Measurements from ENCODE around the gene AP2S1. TPM values are rescaled to one million over a fixed set of nuclear protein-coding genes. Genes with fewer than 3 reads are reported as not detected.
"Not testable (repeated sequence)": the region's sequence is repeated elsewhere in the genome, so short reads cannot be mapped to it uniquely, and the experiment has no call there.

Gene AP2S1
- total RNA-seq (2014; rRNA removed; shearing (Covaris generic)), result 874 and 885 TPM in 2 replicates
- polyA plus RNA-seq (2015; cell fraction: cytosol; rRNA removed), result 467 and 628 TPM in 2 replicates
- 166 TPM in 2 replicates for polyA plus RNA-seq (2015; cell fraction: nucleus; rRNA removed)

- peak; percentile 100 for DNase-seq (ENCODE audit: low read depth)
Observed at GRCh38 chr19:46850228-46851203, at the start of gene AP2S1. AP2S1 (minus strand) TSS chr19:46850846; CDS start chr19:46850766, 80 bp downstream.

DNA sequence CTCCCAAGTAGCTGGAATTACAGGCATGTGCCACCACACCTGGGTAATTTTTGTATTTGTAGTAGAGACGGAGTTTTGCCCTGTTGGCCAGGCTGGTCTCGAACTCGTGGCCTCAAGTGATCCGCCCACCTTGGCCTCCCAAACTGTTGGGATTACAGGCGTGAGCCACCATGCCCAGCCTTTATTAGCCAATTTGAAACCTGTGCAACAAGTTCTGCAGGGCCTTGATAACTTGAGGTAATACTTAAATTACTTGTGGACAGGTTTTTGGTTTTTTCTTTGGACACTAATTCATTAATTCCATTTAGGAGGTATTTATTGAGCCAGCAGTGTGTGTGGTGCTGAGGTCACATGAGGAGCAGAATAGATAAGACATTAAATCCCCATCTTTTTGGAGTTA lies 49.7 kb upstream of the AP2S1 start:
- DNase-seq (ENCODE audit: low read depth), result no peak

GRCh38 chr19:46898731-46899130 lies 48.1 kb upstream of the AP2S1 start:
- no peak for DNase-seq (ENCODE audit: low read depth)

DNA sequence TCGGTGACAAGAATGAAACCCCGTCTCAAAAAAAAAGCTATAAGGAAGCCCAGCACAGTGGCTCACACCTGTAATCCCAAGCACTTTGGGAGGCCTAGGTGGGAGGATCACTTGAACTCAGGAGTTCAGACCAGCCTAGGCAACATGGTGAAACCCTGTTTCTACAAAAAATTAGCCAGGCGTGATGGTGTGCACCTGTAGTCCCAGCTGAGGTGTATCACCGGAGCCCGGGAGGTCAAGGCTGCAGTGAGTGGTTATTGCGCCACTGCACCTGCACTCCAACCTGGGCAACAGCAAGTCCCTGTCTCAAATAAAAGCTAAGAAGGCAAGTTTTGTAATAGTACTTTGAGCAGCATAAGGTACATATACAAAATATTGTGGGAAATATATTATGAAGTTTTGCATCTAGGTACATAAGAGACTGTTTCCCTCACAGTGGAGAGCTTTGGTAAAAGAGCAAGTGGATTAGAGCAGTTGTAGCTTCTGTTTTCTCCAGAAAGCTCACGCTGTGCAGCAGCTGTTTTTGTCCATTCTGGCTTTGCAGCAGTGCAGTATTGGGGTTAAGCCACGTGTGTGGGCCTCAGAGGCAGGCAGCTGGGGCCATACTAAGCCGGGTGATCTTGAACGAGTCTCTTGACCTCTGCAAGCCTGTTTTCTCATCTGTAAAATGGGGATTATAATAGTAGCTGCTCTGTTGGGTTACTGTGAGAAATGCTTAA lies 45.6 kb upstream of the AP2S1 start:
- no peak for DNase-seq (ENCODE audit: low read depth)

- DNase-seq (ENCODE audit: low read depth), result no peak
Observed at GRCh38 chr19:46892252-46893179, 41.9 kb upstream of the AP2S1 start.

DNA sequence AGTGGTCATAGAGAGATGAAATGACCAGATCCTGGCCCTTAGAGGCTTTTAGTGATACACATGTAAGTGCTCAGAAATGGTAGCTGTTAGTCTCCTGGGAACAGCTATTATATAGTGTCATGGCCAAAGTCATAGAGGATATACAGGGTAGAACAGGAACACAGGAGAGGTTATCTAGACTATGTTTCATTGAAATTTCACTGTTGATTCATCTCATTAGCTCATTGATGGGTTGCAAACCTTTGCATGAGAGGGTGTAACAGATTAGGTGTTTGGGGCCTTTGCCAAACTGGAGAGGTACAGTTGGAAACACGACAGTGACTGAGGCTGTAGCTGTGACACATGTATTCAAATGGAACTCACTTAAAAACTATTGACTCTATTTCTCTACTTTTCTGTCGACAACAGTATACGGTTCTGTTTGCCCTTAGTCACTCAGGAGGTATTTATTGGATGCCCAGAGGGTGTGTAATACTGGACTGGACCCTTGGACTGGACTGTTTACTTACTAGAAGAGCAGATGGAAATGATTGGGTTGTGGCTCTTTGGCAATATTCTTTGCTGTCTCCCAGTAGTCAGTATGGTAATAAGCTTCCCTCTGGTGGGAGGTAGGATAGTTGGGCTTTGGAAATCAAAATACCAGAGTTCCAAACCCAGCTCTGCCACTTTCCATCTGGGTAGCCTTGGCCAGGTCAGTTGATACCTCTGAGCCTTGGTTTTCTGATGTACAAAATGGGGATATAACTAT lies 40.0 kb upstream of the AP2S1 start:
- peak; percentile 45 for DNase-seq (ENCODE audit: low read depth)

- DNase-seq (ENCODE audit: low read depth), result no peak
Observed at GRCh38 chr19:46887240-46887782, 36.7 kb upstream of the AP2S1 start.

DNA sequence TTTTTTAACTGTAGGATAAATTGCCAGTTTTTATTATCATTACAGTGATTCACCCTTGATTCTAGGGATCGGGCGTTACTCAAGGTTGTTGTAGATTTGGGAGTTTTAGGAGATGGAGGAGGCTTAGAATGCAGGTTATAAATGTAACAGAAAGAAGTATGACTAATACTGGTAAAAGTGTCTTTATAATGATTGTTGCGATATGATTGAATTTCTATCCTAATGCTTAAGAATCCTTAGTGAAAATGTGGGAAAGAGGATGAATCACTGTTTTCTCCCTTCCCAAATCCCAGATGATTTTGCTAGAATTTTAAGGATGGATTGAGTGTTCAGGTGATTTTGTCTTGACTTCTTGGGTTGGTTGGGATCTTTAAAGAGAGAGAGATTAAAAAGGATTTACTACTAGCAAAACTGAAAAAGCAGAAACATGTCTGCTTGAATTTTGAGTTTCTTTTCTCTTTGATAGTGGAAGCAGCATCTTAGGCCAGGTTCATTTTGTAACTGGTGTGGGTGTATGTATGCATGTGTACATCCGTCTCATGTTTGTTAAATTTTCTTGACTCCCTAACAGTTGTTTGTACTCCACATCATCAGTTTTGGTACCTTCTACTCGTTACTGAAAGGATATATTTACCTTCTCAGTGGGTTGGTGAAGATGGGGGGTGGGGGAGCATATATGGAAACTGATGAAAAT lies 36.0 kb upstream of the AP2S1 start:
- DNase-seq (ENCODE audit: low read depth), result no peak

DNA sequence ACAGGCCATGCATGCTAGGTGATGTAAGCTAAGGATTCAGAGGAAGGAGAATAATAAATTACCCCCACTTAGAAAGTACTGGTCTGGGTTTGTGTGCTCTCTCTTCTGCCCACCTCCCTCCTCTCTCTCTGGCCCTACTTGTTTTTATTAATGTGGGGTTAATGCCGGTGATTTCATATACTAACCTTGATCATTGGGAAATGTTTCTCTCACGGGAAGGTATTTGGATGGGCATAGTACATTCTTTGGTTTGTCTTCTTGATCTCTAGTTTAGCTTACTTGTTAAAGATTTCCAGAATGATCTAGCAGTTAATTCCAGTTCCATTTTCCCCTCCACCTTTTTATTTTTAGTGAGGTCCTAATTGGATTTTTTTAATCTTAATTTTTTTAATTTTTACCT lies 34.8 kb upstream of the AP2S1 start:
- DNase-seq (ENCODE audit: low read depth), result no peak

DNA sequence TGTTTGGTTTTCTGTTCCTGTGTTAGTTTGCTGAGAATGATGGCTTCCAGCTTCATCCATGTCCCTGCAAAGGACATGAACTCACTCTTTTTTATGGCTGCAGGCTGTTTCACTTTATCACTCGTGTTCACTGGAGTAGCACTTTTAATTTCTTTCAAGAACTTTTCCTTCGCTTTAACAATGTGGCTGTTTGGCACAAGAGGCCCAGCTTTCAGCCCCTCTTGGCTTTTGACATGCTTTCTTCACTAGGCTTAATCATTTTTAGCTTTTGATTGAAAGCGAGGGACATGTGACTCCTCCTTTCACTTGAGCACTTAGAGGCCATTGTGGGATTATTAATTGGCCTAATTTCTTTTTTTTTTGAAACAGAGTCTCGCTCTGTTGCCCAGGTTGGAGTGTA lies 32.1 kb upstream of the AP2S1 start:
- not testable (repeated sequence) for DNase-seq (ENCODE audit: low read depth)

DNA sequence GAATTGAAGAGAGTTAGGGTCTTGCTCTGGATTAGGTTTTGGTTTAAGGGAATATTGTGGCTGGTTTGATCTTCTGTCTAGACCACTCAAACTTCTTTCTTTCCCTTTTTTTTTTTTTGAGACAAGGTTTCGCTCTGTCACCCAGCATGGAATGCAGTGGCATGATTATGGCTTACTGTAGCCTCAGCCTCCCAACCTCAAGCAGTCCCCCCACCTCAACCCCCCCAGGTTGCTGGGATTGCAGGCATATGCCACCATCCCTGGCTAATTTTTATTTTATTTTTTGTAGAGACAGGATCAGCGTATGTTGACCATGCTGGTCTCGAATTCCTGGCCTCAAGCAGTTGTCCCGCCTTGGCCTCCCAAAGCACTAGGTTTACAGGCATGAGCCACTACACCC lies 31.4 kb upstream of the AP2S1 start:
- DNase-seq (ENCODE audit: low read depth), result no peak

- DNase-seq (ENCODE audit: low read depth), result no peak
Observed at GRCh38 chr19:46881092-46881491, 30.4 kb upstream of the AP2S1 start.

DNA sequence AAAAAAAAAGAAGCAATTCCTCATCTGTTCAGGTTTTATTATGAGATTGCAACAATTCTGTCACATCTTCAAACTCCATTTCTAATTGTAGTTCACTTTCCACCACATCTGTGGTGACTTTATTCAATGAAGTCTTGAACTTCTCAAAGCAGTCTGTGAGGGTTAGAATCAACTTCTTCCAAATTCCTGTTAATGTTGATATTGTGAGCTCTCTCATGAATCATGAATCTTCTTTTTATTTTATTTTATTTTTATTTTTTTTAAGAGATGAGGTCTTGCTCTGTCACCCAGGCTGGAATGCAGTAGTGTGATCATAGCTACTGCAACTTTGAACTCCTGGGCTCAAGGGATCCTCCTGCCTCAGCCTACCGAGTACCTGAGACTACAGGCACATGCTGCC lies 29.8 kb upstream of the AP2S1 start:
- DNase-seq (ENCODE audit: low read depth), result no peak

DNA sequence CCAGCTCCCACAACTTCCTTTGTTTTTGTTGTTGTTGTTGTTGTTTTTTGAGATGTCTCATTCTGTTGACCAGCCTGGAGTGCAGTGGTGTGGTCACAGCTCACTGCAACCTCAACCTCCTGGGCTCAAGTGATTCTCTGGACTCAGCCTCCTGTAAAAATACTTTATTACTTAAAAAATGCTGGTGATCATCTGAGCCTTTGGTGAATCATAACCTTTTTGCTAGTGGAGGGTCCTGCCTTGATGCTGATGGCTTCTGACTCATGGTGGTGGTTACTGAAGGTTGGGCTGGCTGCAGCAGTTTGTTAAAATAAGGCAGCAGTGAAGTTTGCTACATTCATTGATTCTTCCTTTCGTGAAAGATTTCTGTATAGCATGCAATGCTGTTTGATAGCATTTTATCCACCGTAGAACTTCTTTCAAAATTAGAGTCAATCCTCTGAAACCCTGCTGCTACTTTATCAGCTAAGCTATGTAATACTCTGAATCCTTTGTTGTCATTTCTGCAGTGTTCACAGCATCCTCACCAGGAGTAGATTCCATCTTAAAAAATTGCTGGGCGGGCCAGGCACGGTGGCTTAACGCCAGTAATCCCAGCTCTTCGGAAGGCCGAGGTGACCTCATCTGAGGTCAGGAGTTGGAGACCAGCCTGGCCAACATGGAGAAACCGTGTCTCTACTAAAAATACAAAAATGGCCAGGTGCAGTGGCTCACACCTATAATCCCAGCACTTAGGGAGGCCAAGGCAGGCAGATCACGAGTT lies 28.1 kb upstream of the AP2S1 start:
- DNase-seq (ENCODE audit: low read depth), result peak; percentile 94

DNA sequence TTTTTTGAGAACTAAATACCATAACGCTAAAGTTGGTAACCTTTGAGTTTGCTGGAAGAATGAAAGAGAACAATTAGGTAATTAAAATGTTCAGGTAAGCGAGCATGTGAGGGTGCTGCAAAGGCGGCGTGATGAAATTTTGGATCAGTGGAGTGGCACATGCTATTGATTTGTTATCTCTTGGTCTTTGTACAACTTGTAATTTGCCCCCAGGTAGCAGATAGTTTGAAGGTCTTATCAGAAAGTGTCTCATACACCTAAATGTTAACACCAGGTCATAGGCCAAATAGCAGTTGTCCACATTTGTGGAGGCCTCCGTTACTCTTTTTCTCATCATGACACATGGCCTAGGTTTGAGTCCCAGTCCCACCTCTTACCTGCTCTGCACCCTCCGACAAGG lies 25.0 kb upstream of the AP2S1 start:
- DNase-seq (ENCODE audit: low read depth), result no peak

DNA sequence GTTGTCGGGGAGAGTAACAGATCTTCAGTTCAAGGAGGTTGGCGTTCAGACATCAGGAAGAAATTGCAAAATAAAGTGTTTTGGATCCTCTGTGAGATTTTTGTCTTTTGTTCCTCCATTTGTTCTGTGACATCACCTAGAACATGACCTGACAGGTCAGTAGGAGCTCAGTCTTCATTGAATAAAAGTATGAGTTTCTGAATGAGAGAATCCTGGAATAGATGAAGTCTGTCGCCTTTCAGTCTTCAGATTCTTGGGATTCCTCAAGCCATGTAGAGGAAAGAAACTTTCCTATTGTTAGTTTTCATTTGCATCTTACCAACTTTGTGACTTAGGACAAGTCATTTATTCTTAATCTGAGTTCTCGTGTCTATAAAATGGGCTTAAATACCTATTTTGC lies 24.6 kb upstream of the AP2S1 start:
- no peak for DNase-seq (ENCODE audit: low read depth)

- DNase-seq (ENCODE audit: low read depth), result no peak
Observed at GRCh38 chr19:46872967-46873366, 22.3 kb upstream of the AP2S1 start.

GRCh38 chr19:46871173-46871572 lies 20.5 kb upstream of the AP2S1 start:
- DNase-seq (ENCODE audit: low read depth), result not testable (repeated sequence)

Data from HT1080 (cell line).